WTC11 (cell line): ENCODE results near the gene TAF13. TPM values are rescaled to one million over a fixed set of nuclear protein-coding genes. Genes with fewer than 3 reads are reported as not detected.

Experiments used
- ATF2 ChIP-seq: sonication (generic); formaldehyde crosslinking; IDR thresholded peaks from 2 replicates; pipeline ENCODE4 v1.8.1; 2022; ENCODE audit warnings: low read depth, missing genetic modification reagents, borderline replicate concordance
- CBFB ChIP-seq: sonication (generic); formaldehyde crosslinking; IDR thresholded peaks from 2 replicates; pipeline ENCODE4 v1.8.1; 2022; ENCODE audit warnings: mild to moderate bottlenecking, low read depth, missing genetic modification reagents
- CREB1 ChIP-seq: sonication (generic); formaldehyde crosslinking; IDR thresholded peaks from 2 replicates; pipeline ENCODE4 v1.8.0; 2023; ENCODE audit warnings: mild to moderate bottlenecking, missing genetic modification reagents
- FOXK1 ChIP-seq: sonication (generic); formaldehyde crosslinking; IDR thresholded peaks from 2 replicates; pipeline ENCODE4 v1.8.0; 2022; ENCODE audit warnings: mild to moderate bottlenecking, moderate library complexity, missing genetic modification reagents
- FOXP1 ChIP-seq: sonication (generic); formaldehyde crosslinking; IDR thresholded peaks from 2 replicates; pipeline ENCODE4 v1.8.0; 2022; ENCODE audit warnings: missing genetic modification reagents, mild to moderate bottlenecking, moderate library complexity, borderline replicate concordance
- GABPB1 ChIP-seq: sonication (generic); formaldehyde crosslinking; IDR thresholded peaks from 2 replicates; pipeline ENCODE4 v1.8.1; 2023; ENCODE audit warnings: mild to moderate bottlenecking, missing genetic modification reagents
- HMGA2 ChIP-seq: fragments of 250-450 bp; sonication (Bioruptor Pico); IDR thresholded peaks from 2 replicates; pipeline ENCODE4 v1.4.0; 2021; ENCODE audit warnings: mild to moderate bottlenecking, moderate library complexity
- KAT7 ChIP-seq: sonication (generic); formaldehyde crosslinking; IDR thresholded peaks from 2 replicates; pipeline ENCODE4 v1.8.1; 2023; ENCODE audit warnings: missing genetic modification reagents, mild to moderate bottlenecking, borderline replicate concordance
- NR1H2 ChIP-seq: sonication (generic); formaldehyde crosslinking; IDR thresholded peaks from 2 replicates; pipeline ENCODE4 v1.9.0; 2021; ENCODE audit warnings: mild to moderate bottlenecking, moderate library complexity, missing genetic modification reagents
- RELA ChIP-seq: sonication (generic); formaldehyde crosslinking; IDR thresholded peaks from 2 replicates; pipeline ENCODE4 v1.8.1; 2022; ENCODE audit warnings: missing genetic modification reagents, mild to moderate bottlenecking, borderline replicate concordance
- SOX15 ChIP-seq: fragments of 250-450 bp; sonication (Bioruptor Pico); IDR thresholded peaks from 2 replicates; pipeline ENCODE4 v1.9.0; 2021; ENCODE audit warnings: mild to moderate bottlenecking
- TEAD4 ChIP-seq: sonication (generic); formaldehyde crosslinking; IDR thresholded peaks from 2 replicates; pipeline ENCODE4 v1.8.0; 2022; ENCODE audit warnings: mild to moderate bottlenecking, missing genetic modification reagents
- ZBTB21 ChIP-seq: sonication (generic); formaldehyde crosslinking; IDR thresholded peaks from 2 replicates; pipeline ENCODE4 v1.8.1; 2023; ENCODE audit warnings: mild to moderate bottlenecking, missing genetic modification reagents, borderline replicate concordance
- ZBTB43 ChIP-seq: sonication (generic); formaldehyde crosslinking; IDR thresholded peaks from 2 replicates; pipeline ENCODE4 v1.8.1; 2023; ENCODE audit warnings: mild to moderate bottlenecking, missing genetic modification reagents
- ZNF121 ChIP-seq: sonication (generic); formaldehyde crosslinking; IDR thresholded peaks from 2 replicates; pipeline ENCODE4 v1.8.0; 2023; ENCODE audit warnings: missing genetic modification reagents
- ZNF416 ChIP-seq: fragments of 250-450 bp; sonication (Bioruptor Pico); IDR thresholded peaks from 2 replicates; pipeline ENCODE4 v1.9.0; 2021; ENCODE audit warnings: mild to moderate bottlenecking, inconsistent platforms
- ZNF671 ChIP-seq: fragments of 250-450 bp; sonication (Bioruptor Pico); IDR thresholded peaks from 2 replicates; pipeline ENCODE4 v1.8.0; 2021; ENCODE audit warnings: mild to moderate bottlenecking
- ZSCAN18 ChIP-seq: fragments of 250-450 bp; sonication (Bioruptor Pico); IDR thresholded peaks from 2 replicates; pipeline ENCODE4 v2.1.2; 2022; ENCODE audit warnings: mild to moderate bottlenecking, moderate library complexity
- total RNA-seq: library from RNA; stranded (reverse); gene quantifications from 3 replicates; pipeline ENCODE4 v1.2.3, GENCODE V29; 2021
- TF ChIP-seq, protein P1 (sequence below): fragments of 250-450 bp; sonication (Bioruptor Pico); IDR thresholded peaks from 2 replicates; pipeline ENCODE4 v1.8.0; 2021; ENCODE audit warnings: mild to moderate bottlenecking
- TF ChIP-seq, protein P2 (sequence below): sonication (generic); formaldehyde crosslinking; IDR thresholded peaks from 2 replicates; pipeline ENCODE4 v1.8.1; 2023; ENCODE audit warnings: mild to moderate bottlenecking, missing genetic modification reagents
- TF ChIP-seq, protein P3 (sequence below): sonication (generic); formaldehyde crosslinking; IDR thresholded peaks from 2 replicates; pipeline ENCODE4 v1.8.0; 2023; ENCODE audit warnings: missing genetic modification reagents, mild to moderate bottlenecking, borderline replicate concordance
- TF ChIP-seq, protein P4 (sequence below): sonication (generic); formaldehyde crosslinking; IDR thresholded peaks from 2 replicates; pipeline ENCODE4 v1.8.0; 2022; ENCODE audit warnings: mild to moderate bottlenecking, missing genetic modification reagents

The TAF13 gene
- total RNA-seq, 1 experiment from 2014 or later: 43.0 TPM

- TF ChIP-seq, protein P1, sequence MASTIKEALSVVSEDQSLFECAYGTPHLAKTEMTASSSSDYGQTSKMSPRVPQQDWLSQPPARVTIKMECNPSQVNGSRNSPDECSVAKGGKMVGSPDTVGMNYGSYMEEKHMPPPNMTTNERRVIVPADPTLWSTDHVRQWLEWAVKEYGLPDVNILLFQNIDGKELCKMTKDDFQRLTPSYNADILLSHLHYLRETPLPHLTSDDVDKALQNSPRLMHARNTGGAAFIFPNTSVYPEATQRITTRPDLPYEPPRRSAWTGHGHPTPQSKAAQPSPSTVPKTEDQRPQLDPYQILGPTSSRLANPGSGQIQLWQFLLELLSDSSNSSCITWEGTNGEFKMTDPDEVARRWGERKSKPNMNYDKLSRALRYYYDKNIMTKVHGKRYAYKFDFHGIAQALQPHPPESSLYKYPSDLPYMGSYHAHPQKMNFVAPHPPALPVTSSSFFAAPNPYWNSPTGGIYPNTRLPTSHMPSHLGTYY (CRISPR knock-in tag): no peak
- TF ChIP-seq CBFB (CRISPR knock-in tag) (no peak), ZSCAN18 (no peak), FOXK1 (CRISPR knock-in tag) (peak; percentile 99), KAT7 (CRISPR knock-in tag) (peak; percentile 72; the same call in 1 of the 2 replicates), ZNF121 (no peak), FOXP1 (CRISPR knock-in tag) (peak; percentile 82; the same call in 1 of the 2 replicates), ZBTB43 (CRISPR knock-in tag) (no peak), NR1H2 (no peak), HMGA2 (CRISPR knock-in tag) (no peak), TEAD4 (CRISPR knock-in tag) (no peak), CREB1 (CRISPR knock-in tag) (no peak; the same call in 1 of the 2 replicates), SOX15 (CRISPR knock-in tag) (no peak), ZNF671 (CRISPR knock-in tag) (no peak), ZNF416 (CRISPR knock-in tag) (peak; percentile 31; the same call in 1 of the 2 replicates), RELA (CRISPR knock-in tag) (no peak), GABPB1 (CRISPR knock-in tag) (peak; percentile 78), ZBTB21 (CRISPR knock-in tag) (no peak), ATF2 (CRISPR knock-in tag) (no peak)
- TF ChIP-seq, protein P2, sequence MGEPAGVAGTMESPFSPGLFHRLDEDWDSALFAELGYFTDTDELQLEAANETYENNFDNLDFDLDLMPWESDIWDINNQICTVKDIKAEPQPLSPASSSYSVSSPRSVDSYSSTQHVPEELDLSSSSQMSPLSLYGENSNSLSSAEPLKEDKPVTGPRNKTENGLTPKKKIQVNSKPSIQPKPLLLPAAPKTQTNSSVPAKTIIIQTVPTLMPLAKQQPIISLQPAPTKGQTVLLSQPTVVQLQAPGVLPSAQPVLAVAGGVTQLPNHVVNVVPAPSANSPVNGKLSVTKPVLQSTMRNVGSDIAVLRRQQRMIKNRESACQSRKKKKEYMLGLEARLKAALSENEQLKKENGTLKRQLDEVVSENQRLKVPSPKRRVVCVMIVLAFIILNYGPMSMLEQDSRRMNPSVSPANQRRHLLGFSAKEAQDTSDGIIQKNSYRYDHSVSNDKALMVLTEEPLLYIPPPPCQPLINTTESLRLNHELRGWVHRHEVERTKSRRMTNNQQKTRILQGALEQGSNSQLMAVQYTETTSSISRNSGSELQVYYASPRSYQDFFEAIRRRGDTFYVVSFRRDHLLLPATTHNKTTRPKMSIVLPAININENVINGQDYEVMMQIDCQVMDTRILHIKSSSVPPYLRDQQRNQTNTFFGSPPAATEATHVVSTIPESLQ (CRISPR knock-in tag): no peak
- TF ChIP-seq, protein P3, sequence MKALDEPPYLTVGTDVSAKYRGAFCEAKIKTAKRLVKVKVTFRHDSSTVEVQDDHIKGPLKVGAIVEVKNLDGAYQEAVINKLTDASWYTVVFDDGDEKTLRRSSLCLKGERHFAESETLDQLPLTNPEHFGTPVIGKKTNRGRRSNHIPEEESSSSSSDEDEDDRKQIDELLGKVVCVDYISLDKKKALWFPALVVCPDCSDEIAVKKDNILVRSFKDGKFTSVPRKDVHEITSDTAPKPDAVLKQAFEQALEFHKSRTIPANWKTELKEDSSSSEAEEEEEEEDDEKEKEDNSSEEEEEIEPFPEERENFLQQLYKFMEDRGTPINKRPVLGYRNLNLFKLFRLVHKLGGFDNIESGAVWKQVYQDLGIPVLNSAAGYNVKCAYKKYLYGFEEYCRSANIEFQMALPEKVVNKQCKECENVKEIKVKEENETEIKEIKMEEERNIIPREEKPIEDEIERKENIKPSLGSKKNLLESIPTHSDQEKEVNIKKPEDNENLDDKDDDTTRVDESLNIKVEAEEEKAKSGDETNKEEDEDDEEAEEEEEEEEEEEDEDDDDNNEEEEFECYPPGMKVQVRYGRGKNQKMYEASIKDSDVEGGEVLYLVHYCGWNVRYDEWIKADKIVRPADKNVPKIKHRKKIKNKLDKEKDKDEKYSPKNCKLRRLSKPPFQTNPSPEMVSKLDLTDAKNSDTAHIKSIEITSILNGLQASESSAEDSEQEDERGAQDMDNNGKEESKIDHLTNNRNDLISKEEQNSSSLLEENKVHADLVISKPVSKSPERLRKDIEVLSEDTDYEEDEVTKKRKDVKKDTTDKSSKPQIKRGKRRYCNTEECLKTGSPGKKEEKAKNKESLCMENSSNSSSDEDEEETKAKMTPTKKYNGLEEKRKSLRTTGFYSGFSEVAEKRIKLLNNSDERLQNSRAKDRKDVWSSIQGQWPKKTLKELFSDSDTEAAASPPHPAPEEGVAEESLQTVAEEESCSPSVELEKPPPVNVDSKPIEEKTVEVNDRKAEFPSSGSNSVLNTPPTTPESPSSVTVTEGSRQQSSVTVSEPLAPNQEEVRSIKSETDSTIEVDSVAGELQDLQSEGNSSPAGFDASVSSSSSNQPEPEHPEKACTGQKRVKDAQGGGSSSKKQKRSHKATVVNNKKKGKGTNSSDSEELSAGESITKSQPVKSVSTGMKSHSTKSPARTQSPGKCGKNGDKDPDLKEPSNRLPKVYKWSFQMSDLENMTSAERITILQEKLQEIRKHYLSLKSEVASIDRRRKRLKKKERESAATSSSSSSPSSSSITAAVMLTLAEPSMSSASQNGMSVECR (CRISPR knock-in tag): peak; percentile 70; the same call in 1 of the 2 replicates
- TF ChIP-seq, protein P4, sequence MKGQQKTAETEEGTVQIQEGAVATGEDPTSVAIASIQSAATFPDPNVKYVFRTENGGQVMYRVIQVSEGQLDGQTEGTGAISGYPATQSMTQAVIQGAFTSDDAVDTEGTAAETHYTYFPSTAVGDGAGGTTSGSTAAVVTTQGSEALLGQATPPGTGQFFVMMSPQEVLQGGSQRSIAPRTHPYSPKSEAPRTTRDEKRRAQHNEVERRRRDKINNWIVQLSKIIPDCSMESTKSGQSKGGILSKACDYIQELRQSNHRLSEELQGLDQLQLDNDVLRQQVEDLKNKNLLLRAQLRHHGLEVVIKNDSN (CRISPR knock-in tag): peak; percentile 24; the same call in 1 of the 2 replicates
- TF ChIP-seq, all 79 proteins: peak for 22
Measured at GRCh38 chr1:109090196-109091077, 14.6 kb upstream of the TAF13 start, which contains the start of gene TMEM167B (continued).
